HCT116 (cell line): ENCODE results near the gene MAP2K5. TPM values are rescaled to one million over a fixed set of nuclear protein-coding genes. Genes with fewer than 3 reads are reported as not detected.

Source experiments
- ATAC-seq: fragments of 200-7000 bp; cut with Tn5 transposase; 2 replicates; pipeline ENCODE4 v1.9.1; 2020; ENCODE audit warnings: mild to moderate bottlenecking, moderate library complexity
- BruUV-seq: library from RNA; stranded (reverse); fragments of 400-500 nt; replicated peaks from 2 replicates; lab custom pipeline; 2021; lab: Mats Ljungman, UMichigan
- CTCF ChIA-PET: fragments of 300-600 bp; sonication (Branson Sonifier 250); formaldehyde crosslinking; loops from one replicate; lab custom pipeline; 2021; ENCODE audit warnings: antibody characterized with exemption; lab: Charles Lee
- POLR2A ChIA-PET: fragments of 300-600, 350-600 bp; sonication (Branson Sonifier 250); formaldehyde crosslinking; loops from one replicate; lab custom pipeline; 2021; ENCODE audit warnings: antibody characterized with exemption; lab: Charles Lee
- RAD21 ChIA-PET, 2 experiments: fragments of 300-600 bp; sonication (Branson Sonifier 250); formaldehyde crosslinking; loops; one replicate each; lab custom pipeline; 2023; ENCODE audit warnings: low total read pairs in 2 of 2; ENCODE audit not compliant: uncharacterized antibody in 2 of 2, unreplicated experiment in 2 of 2, low non-redundant PET in 1 of 2; lab: Charles Lee
- DNase-seq: peaks from one replicate; pipeline ENCODE4 v3.0.0-alpha.2; 2010; ENCODE audit warnings: low read depth, low spot score
- H2AFZ ChIP-seq: fragments of 200-600 bp; shearing (Covaris generic), sonication (generic); 2 replicates; pipeline ENCODE4 v1.6.1; 2017; ENCODE audit warnings: low read depth, mixed run types, mixed read lengths, antibody characterized with exemption, low read length; ENCODE audit not compliant: poor library complexity, severe bottlenecking
- H3K27ac ChIP-seq: 2 replicates; pipeline ENCODE4 v1.5.1; 2012; ENCODE audit warnings: low read depth, low read length
- H3K27me3 ChIP-seq: fragments of 200-600 bp; sonication (generic); 2 replicates; pipeline ENCODE4 v1.6.1; 2016; ENCODE audit warnings: mixed run types, low read length, mixed read lengths; ENCODE audit not compliant: insufficient read depth
- H3K36me3 ChIP-seq, 2 experiments: fragments of 200-500 bp in 1 of 2; fragments of 200-600 bp in 1 of 2; sonication (Bioruptor generic) in 1 of 2; sonication (generic) in 1 of 2; 2 replicates each; pipeline versions ENCODE4 v1.5.1 to v1.6.1; 2014 to 2016; ENCODE audit warnings: low read length in 2 of 2, inconsistent platforms in 1 of 2, mixed read lengths in 1 of 2, mixed run types in 1 of 2; ENCODE audit not compliant: insufficient read depth in 2 of 2, control insufficient read depth in 1 of 2
- H3K4me1 ChIP-seq, 2 experiments: fragments of 200-600 bp in 1 of 2; sonication (generic) in 1 of 2; 2 replicates each; pipeline versions ENCODE4 v1.5.1 to v1.6.1; 2012 to 2017; ENCODE audit warnings: low read length in 2 of 2, inconsistent platforms in 1 of 2, mild to moderate bottlenecking in 1 of 2, mixed read lengths in 1 of 2, mixed run types in 1 of 2, moderate library complexity in 1 of 2; ENCODE audit not compliant: insufficient read depth in 2 of 2, control insufficient read depth in 1 of 2
- H3K4me2 ChIP-seq: fragments of 200-600 bp; sonication (generic); 2 replicates; pipeline ENCODE4 v1.6.1; 2017; ENCODE audit warnings: mixed run types, low read length, mixed read lengths
- H3K4me3 ChIP-seq, 2 experiments: fragments of 200-600 bp in 1 of 2; sonication (generic) in 1 of 2; replicated peaks in 1 of 2; 2 replicates each; pipeline ENCODE4 v1.5.1; 2011 to 2016; ENCODE audit warnings: low read length in 2 of 2, control low read depth in 1 of 2, low read depth in 1 of 2, mild to moderate bottlenecking in 1 of 2, mixed read lengths in 1 of 2, mixed run types in 1 of 2
- H3K79me2 ChIP-seq: fragments of 200-600 bp; sonication (generic); 2 replicates; pipeline ENCODE4 v1.6.1; 2017; ENCODE audit warnings: mild to moderate bottlenecking, mixed run types, low read length, moderate library complexity, mixed read lengths; ENCODE audit not compliant: insufficient read depth
- H3K9ac ChIP-seq: fragments of 200-600 bp; sonication (generic); 2 replicates; pipeline ENCODE4 v1.6.1; 2016; ENCODE audit warnings: low read length, mixed read lengths
- H3K9me2 ChIP-seq: fragments of 200-600 bp; sonication (generic), shearing (Covaris generic); 2 replicates; pipeline ENCODE4 v1.6.1; 2017; ENCODE audit warnings: mixed run types, mild to moderate bottlenecking, moderate library complexity; ENCODE audit not compliant: insufficient read depth
- H3K9me3 ChIP-seq, 2 experiments: fragments of 200-500 bp in 1 of 2; fragments of 200-600 bp in 1 of 2; sonication (Bioruptor generic) in 1 of 2; sonication (generic) in 1 of 2; 2 replicates each; pipeline ENCODE4 v1.6.1; 2014 to 2017; ENCODE audit warnings: low read length in 2 of 2, mixed read lengths in 2 of 2, inconsistent platforms in 1 of 2, low read depth in 1 of 2, mild to moderate bottlenecking in 1 of 2, mixed run types in 1 of 2, moderate library complexity in 1 of 2; ENCODE audit not compliant: control insufficient read depth in 1 of 2, insufficient read depth in 1 of 2
- H4K20me1 ChIP-seq: fragments of 200-600 bp; sonication (generic), shearing (Covaris generic); 2 replicates; pipeline ENCODE4 v1.6.1; 2017; ENCODE audit warnings: mixed run types, mild to moderate bottlenecking, moderate library complexity; ENCODE audit not compliant: insufficient read depth
- CEBPB ChIP-seq: IDR thresholded peaks from 2 replicates; pipeline ENCODE4 v1.6.1; 2012; ENCODE audit warnings: low read depth
- ELF1 ChIP-seq: IDR thresholded peaks from 2 replicates; pipeline ENCODE4 v1.6.1; 2012; ENCODE audit warnings: low read depth, borderline replicate concordance
- FOSL1 ChIP-seq: IDR thresholded peaks from 2 replicates; pipeline ENCODE4 v1.6.1; 2012; ENCODE audit warnings: low read depth
- JUND ChIP-seq: IDR thresholded peaks from 2 replicates; pipeline ENCODE4 v1.6.1; 2012
- RAD21 ChIP-seq: IDR thresholded peaks from 2 replicates; pipeline ENCODE4 v1.6.1; 2012; ENCODE audit warnings: low read depth, mild to moderate bottlenecking
- SRF ChIP-seq: IDR thresholded peaks from 2 replicates; pipeline ENCODE4 v1.6.1; 2012; ENCODE audit warnings: low read depth
- TCF7L2 ChIP-seq: IDR thresholded peaks from 2 replicates; pipeline ENCODE4 v1.7.0; 2011; ENCODE audit warnings: borderline replicate concordance, inconsistent platforms; ENCODE audit not compliant: insufficient read depth, insufficient read length; ENCODE audit errors: extremely low read depth
- YY1 ChIP-seq: IDR thresholded peaks from 2 replicates; pipeline ENCODE4 v1.6.1; 2011; ENCODE audit warnings: low read length, low read depth, moderate library complexity, mild to moderate bottlenecking; ENCODE audit not compliant: insufficient replicate concordance; ENCODE audit errors: extremely low read depth
- intact Hi-C: fragments of 100-400 bp; cut with micrococcal nuclease; formaldehyde crosslinking; loops from 2 replicates; pipeline ENCODE4 v1.10.0; 2022
- total RNA-seq: library from RNA; stranded (reverse); gene quantifications from one replicate; pipeline ENCODE4 v1.2.1, GENCODE V29; 2021; ENCODE audit not compliant: unreplicated experiment
- TF ChIP-seq, protein P1 (sequence below): IDR thresholded peaks from 2 replicates; pipeline ENCODE4 v1.6.1; 2012
- TF ChIP-seq, protein P2 (sequence below): IDR thresholded peaks from 2 replicates; pipeline ENCODE4 v1.6.1; 2011; ENCODE audit warnings: mild to moderate bottlenecking, low read length, moderate library complexity; ENCODE audit not compliant: insufficient replicate concordance; ENCODE audit errors: extremely low read depth

MAP2K5 gene
- total RNA-seq, 1 experiment from 2014 or later, result 15.6 TPM

DNA sequence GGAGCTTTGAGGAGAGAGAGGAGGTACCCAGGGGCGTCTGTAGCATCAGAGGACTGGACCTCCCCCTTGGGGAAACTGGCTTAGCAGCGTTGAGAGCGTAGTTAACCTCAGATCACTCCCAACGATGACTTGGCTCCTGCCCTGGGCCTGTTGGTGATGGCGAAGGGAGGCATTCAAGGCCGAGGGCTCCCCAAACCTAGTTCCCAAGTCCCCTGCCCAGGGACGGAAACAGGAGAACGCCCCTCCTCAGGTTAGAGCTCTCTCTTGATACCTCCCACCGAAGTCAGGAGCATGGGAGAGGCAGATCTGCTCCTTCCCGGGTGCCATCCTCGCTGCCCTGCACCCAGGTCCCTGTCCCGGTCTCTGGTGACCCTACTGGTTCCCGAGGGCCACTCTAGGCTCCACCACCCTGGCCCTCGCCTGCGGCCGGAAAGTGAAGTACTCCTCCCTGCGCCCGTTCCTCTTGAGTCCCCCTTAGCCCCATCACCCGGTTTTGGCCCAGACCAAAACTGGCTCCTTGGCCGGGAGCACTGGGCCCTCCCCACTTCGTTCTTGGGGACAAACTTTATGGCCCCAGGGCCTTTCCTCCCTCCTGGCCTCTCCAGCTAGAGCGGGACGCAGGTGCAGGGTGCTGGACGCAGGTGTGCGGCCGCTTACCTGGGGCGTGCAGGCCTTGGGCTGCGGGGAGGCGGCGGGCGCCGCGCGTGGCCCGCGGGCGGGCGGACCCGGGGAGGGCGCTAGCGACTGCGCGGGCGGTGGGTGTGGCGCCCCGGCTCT, 280.2 kb downstream of the MAP2K5 start:
- no peak overlapping the region for H3K4me2 ChIP-seq
- ATAC-seq, result no peak

More for the DNA sequence above, 280.2 kb downstream of the MAP2K5 start:
- ChIA-PET RAD21 (no interaction called here), POLR2A (no interaction called here), CTCF (no interaction called here)
- no peak for DNase-seq
- Histone ChIP-seq H3K27ac (no peak overlapping the region), H3K4me3 (no peak overlapping the region), H3K9ac (no peak overlapping the region), H3K27me3 (no peaks in the 10 kb centered on the region), H4K20me1 (no peaks in the 10 kb centered on the region), H3K4me1 (no peaks in the 10 kb centered on the region), H3K9me2 (no peaks in the 10 kb centered on the region), H3K79me2 (no peaks in the 10 kb centered on the region), H3K9me3 (no peaks in the 10 kb centered on the region), H3K36me3 (no peaks in the 10 kb centered on the region), H2AFZ (no peak overlapping the region)
- intact Hi-C loops, result no loop called here
- no TSS peak for BruUV-seq
- no peak for TF ChIP-seq RAD21
- TF ChIP-seq CEBPB, result no peak
- TF ChIP-seq JUND, result no peak
- no peak for TF ChIP-seq FOSL1
- TF ChIP-seq, protein P1, sequence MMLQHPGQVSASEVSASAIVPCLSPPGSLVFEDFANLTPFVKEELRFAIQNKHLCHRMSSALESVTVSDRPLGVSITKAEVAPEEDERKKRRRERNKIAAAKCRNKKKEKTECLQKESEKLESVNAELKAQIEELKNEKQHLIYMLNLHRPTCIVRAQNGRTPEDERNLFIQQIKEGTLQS, result no peak
- TF ChIP-seq ELF1, result no peak
- TF ChIP-seq, protein P2, sequence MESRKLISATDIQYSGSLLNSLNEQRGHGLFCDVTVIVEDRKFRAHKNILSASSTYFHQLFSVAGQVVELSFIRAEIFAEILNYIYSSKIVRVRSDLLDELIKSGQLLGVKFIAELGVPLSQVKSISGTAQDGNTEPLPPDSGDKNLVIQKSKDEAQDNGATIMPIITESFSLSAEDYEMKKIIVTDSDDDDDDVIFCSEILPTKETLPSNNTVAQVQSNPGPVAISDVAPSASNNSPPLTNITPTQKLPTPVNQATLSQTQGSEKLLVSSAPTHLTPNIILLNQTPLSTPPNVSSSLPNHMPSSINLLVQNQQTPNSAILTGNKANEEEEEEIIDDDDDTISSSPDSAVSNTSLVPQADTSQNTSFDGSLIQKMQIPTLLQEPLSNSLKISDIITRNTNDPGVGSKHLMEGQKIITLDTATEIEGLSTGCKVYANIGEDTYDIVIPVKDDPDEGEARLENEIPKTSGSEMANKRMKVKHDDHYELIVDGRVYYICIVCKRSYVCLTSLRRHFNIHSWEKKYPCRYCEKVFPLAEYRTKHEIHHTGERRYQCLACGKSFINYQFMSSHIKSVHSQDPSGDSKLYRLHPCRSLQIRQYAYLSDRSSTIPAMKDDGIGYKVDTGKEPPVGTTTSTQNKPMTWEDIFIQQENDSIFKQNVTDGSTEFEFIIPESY, result no peak
- no peak for TF ChIP-seq YY1
- TF ChIP-seq SRF, result no peak
- TF ChIP-seq TCF7L2, result no peak
